H1 (cell line): ENCODE data around the gene FAM107A. TPM values are rescaled to one million over a fixed set of nuclear protein-coding genes. Genes with fewer than 3 reads are reported as not detected.

Source experiments
- ATF3 ChIP-seq: IDR thresholded peaks from 2 replicates; pipeline ENCODE4 v1.6.1; 2011; ENCODE audit warnings: low read depth, mild to moderate bottlenecking, low read length; ENCODE audit not compliant: insufficient read depth
- BACH1 ChIP-seq: IDR thresholded peaks from 2 replicates; pipeline ENCODE4 v1.6.1; 2012; ENCODE audit warnings: low read length, improper control_type of control experiment
- BCL11A ChIP-seq, 2 experiments: IDR thresholded peaks; one replicate each; pipeline ENCODE4 v1.6.1; 2011; ENCODE audit warnings: low read depth in 2 of 2, low read length in 2 of 2, mild to moderate bottlenecking in 2 of 2
- BRCA1 ChIP-seq: IDR thresholded peaks from 2 replicates; pipeline ENCODE4 v1.6.1; 2012; ENCODE audit warnings: low read depth, low read length, improper control_type of control experiment
- CHD1 ChIP-seq: IDR thresholded peaks from 2 replicates; pipeline ENCODE4 v1.6.1; 2012; ENCODE audit warnings: low read depth, low read length, improper control_type of control experiment
- CTBP2 ChIP-seq: IDR thresholded peaks from 2 replicates; pipeline ENCODE4 v1.7.0; 2011; ENCODE audit warnings: borderline replicate concordance, mild to moderate bottlenecking, moderate library complexity, mixed read lengths, low read length; ENCODE audit not compliant: insufficient read depth, insufficient read length
- FOSL1 ChIP-seq: IDR thresholded peaks from 2 replicates; pipeline ENCODE4 v1.6.1; 2011; ENCODE audit warnings: mild to moderate bottlenecking, low read depth, low read length, moderate library complexity; ENCODE audit not compliant: insufficient read depth
- HDAC2 ChIP-seq, 2 experiments: fragments of 300-600 bp in 1 of 2; sonication (generic) in 1 of 2; IDR thresholded peaks; 2 replicates each; pipeline ENCODE4 v1.6.1; 2011 to 2012; ENCODE audit warnings: low read depth in 2 of 2, low read length in 2 of 2, mild to moderate bottlenecking in 2 of 2, moderate library complexity in 2 of 2, borderline replicate concordance in 1 of 2, inconsistent platforms in 1 of 2
- JUN ChIP-seq: IDR thresholded peaks from 2 replicates; pipeline ENCODE4 v1.6.1; 2011; ENCODE audit warnings: low read depth, mild to moderate bottlenecking, improper control_type of control experiment, low read length
- KDM1A ChIP-seq: fragments of 200-600, 300-600 bp; sonication (generic); IDR thresholded peaks from 2 replicates; pipeline ENCODE4 v1.7.1; 2016; ENCODE audit warnings: mild to moderate bottlenecking, low read length, borderline replicate concordance
- KDM5A ChIP-seq: fragments of 200-600 bp; IDR thresholded peaks from 2 replicates; pipeline ENCODE4 v1.7.1; 2012; ENCODE audit warnings: mild to moderate bottlenecking, low read length, inconsistent platforms, mixed read lengths
- MAFK ChIP-seq: IDR thresholded peaks from 2 replicates; pipeline ENCODE4 v1.6.1; 2012; ENCODE audit warnings: low read depth, mild to moderate bottlenecking, improper control_type of control experiment, low read length
- NRF1 ChIP-seq: IDR thresholded peaks from 2 replicates; pipeline ENCODE4 v1.6.1; 2011; ENCODE audit warnings: mild to moderate bottlenecking, low read depth, low read length, improper control_type of control experiment
- POLR2A ChIP-seq, 2 experiments: IDR thresholded peaks; 1 replicate in 1 of 2; 2 replicates in 1 of 2; pipeline ENCODE4 v1.6.1; 2011; ENCODE audit warnings: low read depth in 2 of 2, low read length in 2 of 2, mild to moderate bottlenecking in 2 of 2; ENCODE audit errors: control extremely low read depth in 1 of 2
- RNF2 ChIP-seq: fragments of 200-900, 300-1000 bp; sonication (generic); IDR thresholded peaks from 2 replicates; pipeline ENCODE4 v1.7.1; 2016; ENCODE audit warnings: borderline replicate concordance, low read depth, mild to moderate bottlenecking, antibody characterized with exemption, low read length; ENCODE audit not compliant: poor library complexity, severe bottlenecking; ENCODE audit errors: missing control alignments
- SAP30 ChIP-seq: fragments of 300-600 bp; sonication (generic); IDR thresholded peaks from 2 replicates; pipeline ENCODE4 v1.7.1; 2012; ENCODE audit warnings: low read length, moderate library complexity, mild to moderate bottlenecking, inconsistent platforms; ENCODE audit not compliant: insufficient read depth, insufficient replicate concordance
- SIN3A ChIP-seq, 2 experiments: IDR thresholded peaks in 1 of 2; conservative IDR thresholded peaks in 1 of 2; 2 replicates each; pipeline ENCODE4 v1.6.1; 2011 to 2012; ENCODE audit warnings: low read length in 2 of 2, improper control_type of control experiment in 1 of 2, low read depth in 1 of 2, mild to moderate bottlenecking in 1 of 2
- SP4 ChIP-seq: IDR thresholded peaks from 2 replicates; pipeline ENCODE4 v1.6.1; 2012; ENCODE audit warnings: low read length, inconsistent platforms
- SRF ChIP-seq: IDR thresholded peaks from 2 replicates; pipeline ENCODE4 v1.6.1; 2011; ENCODE audit warnings: mild to moderate bottlenecking, low read depth, low read length, moderate library complexity
- TAF7 ChIP-seq: optimal IDR thresholded peaks from 2 replicates; pipeline ENCODE3; 2011; ENCODE audit warnings: low read depth, mild to moderate bottlenecking, inconsistent platforms, low read length, moderate library complexity, borderline replicate concordance
- TBP ChIP-seq: IDR thresholded peaks from 2 replicates; pipeline ENCODE4 v1.6.1; 2011; ENCODE audit warnings: low read depth, low read length, improper control_type of control experiment
- TCF12 ChIP-seq: IDR thresholded peaks from 2 replicates; pipeline ENCODE4 v1.6.1; 2011; ENCODE audit warnings: low read depth, mild to moderate bottlenecking, low read length
- YY1 ChIP-seq: IDR thresholded peaks from 2 replicates; pipeline ENCODE4 v1.6.1; 2011; ENCODE audit warnings: low read depth, mild to moderate bottlenecking, low read length
- ZNF274 ChIP-seq: IDR thresholded peaks from 2 replicates; pipeline ENCODE4 v1.7.0; 2012; ENCODE audit warnings: low read length, borderline replicate concordance; ENCODE audit errors: extremely low read depth
- polyA plus RNA-seq, 7 experiments: library from polyadenylated mRNA; depleted of rRNA in 3 of 7; stranded (reverse) in 5 of 7; unstranded in 2 of 7; fragments of >200 nt in 5 of 7; fragments of 200-250 nt in 2 of 7; gene quantifications; 1 replicate in 5 of 7; 2 replicates in 1 of 7; 4 replicates in 1 of 7; pipeline versions ENCODE4 v1.2.1 to v1.2.3, GENCODE V29; 2011 to 2013; ENCODE audit warnings: missing spikeins in 2 of 7, mixed read lengths in 2 of 7
- total RNA-seq: library from RNA; stranded (reverse); fragmentation: NEBNext Ultra II Directional; extraction: Animal tissue kit (Norgen Biotek cat#: 25700); gene quantifications from 2 replicates; pipeline ENCODE4 v1.2.1, GENCODE V29; 2021

The FAM107A gene
- total and polyA plus RNA-seq, 2 of the 8 experiments (the other 6 are each of a cell fraction or from before 2014, with no cell fraction given), result 0.51 to 0.65 TPM

- no peak for TF ChIP-seq KDM1A
- no peak for TF ChIP-seq BCL11A (IDR thresholded peaks at IDR 0.05; ENCODE audit: low read depth in 2 of 2, low read length in 2 of 2)
- no peak for TF ChIP-seq RNF2
- no peak for TF ChIP-seq ZNF274
- TF ChIP-seq NRF1, result no peak
- no peak for TF ChIP-seq CHD1
- no peak for TF ChIP-seq KDM5A
- TF ChIP-seq FOSL1, result no peak
- TF ChIP-seq BACH1, result no peak
- no peak for TF ChIP-seq POLR2A (IDR thresholded peaks at IDR 0.05; ENCODE audit: control extremely low read depth in 1 of 2, low read depth in 2 of 2, low read length in 2 of 2)
- TF ChIP-seq JUN, result no peak
- no peak for TF ChIP-seq SRF
- TF ChIP-seq BRCA1, result no peak
- TF ChIP-seq YY1, result no peak
- TF ChIP-seq TAF7, result no peak
- peak; percentile 43 to 60; a peak in 1 of 4 replicates for TF ChIP-seq HDAC2 (IDR thresholded peaks at IDR 0.05; ENCODE audit: borderline replicate concordance in 1 of 2, low read depth in 2 of 2, low read length in 2 of 2)
- no peak for TF ChIP-seq CTBP2
- no peak for TF ChIP-seq MAFK
- no peak for TF ChIP-seq SP4
- no peak for TF ChIP-seq TBP
- no peak for TF ChIP-seq ATF3
- 0 out of 4 replicates have a peak, but pooled peaks of 1 of the 2 experiments have one; percentile 55 for TF ChIP-seq SIN3A (conservative IDR thresholded peaks at IDR 0.05 in 1 of 2, IDR thresholded peaks at IDR 0.05 in 1 of 2; ENCODE audit: low read depth in 1 of 2, low read length in 2 of 2)
- TF ChIP-seq TCF12, result no peak
- no peak for TF ChIP-seq SAP30
These were observed 8.0 kb upstream of the FAM107A start (continued) for GRCh38 chr3:58585005-58585786.
